HG03432 (cell line): ENCODE results near the gene IL18R1.

ENCODE experiments used
- ATAC-seq: cut with Tn5 transposase; IDR thresholded peaks from one replicate; pipeline ENCODE4 v1.9.1; 2021; ENCODE audit warnings: mild to moderate bottlenecking, moderate library complexity; ENCODE audit not compliant: unreplicated experiment

IL18R1 gene

DNA sequence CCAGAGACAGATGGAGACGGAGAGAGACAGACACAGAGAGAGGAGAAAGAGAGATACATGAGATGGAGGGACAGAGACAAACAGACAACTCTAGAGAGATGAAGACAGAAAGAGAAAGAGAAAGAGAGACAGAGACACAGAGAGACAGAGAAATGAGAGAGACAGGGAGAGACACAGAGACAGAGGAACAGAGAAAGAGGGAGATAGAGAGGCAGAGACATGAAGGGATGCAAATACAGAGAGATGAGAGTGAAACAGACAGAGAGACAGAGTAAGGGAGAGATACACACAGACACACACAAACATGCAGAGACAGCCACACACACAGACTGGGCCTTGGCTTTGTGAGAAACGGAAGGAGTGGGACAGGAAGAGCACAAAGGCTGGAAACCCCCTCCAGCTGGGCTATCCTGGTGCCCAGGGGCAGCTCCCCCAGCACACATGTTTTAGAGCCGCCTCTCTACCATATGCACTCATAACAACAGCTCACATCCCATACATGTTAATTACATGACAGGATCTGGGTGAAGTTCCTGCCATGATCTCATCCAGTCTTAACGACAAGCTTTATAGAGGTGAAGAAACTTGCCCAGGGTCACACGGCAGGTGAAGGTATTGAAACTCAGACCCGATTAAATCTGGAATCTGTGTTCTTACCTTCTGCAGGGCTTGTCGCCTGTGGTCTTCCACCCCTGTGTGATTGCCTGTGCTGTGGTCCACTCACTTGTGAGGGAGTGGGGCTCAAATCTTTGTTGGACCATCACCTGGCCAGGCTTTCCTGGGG is 32.4 kb downstream of the IL18R1 start:
- peak; percentile 75 for ATAC-seq

DNA sequence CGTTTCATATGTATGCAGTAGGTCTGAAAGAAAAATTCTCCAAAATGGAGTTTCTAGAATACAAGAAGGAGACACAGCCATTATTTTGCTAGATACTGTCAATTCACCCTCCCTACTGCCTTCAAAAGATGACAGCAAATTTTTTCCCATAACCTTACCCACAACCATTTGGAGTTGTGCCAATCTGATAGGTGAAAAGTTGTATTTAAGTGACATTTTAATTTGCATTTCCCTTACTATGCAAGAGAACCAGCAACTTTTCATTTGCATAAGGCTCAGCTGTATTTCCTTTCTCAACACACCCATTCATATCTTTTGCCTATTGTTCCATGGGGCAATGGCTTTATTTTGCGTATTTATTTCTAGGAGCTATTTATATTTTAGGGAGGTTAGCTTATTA is 36.0 kb downstream of the IL18R1 start:
- peak; percentile 37 for ATAC-seq

GRCh38 chr2:102392096-102392495 is 36.5 kb downstream of the IL18R1 start:
- no peak for ATAC-seq

DNA sequence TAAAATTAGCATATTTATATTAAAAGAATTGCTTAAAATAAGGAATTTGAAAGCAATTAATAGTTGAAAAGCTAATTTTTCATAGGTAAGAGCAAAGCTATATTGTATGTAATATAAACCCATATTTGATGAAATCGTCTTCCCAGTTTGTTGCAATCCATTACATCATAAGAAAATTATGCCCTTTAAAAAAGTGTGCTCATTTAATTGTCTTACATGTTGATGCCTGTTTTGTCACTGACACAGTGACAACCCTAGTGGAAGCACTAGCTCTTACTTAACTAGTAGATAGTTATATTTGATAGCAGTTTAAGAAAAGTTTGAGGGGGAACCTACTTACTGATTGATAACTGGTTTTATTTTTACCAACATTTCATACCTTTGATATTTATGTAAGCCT is 37.3 kb downstream of the IL18R1 start:
- ATAC-seq = no peak

DNA sequence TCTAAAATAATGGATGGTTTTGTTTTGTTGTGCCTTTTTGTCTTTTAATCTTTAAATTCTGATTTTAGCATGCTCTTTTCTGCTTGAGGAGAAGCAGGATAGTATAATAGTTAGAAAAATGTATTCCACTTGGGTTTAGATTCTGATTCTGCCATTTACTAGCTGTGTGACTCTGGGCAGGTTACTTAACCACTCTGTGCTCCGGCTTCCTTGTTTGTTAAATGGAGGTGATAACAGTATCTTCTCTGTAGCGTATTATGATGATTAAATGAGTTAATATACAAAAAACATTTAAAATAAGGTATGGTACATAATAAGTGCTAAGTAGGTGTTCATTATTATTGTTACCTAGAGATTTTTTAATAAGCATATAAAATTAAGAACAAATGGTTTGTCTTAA is 40.4 kb downstream of the IL18R1 start:
- ATAC-seq = no peak

DNA sequence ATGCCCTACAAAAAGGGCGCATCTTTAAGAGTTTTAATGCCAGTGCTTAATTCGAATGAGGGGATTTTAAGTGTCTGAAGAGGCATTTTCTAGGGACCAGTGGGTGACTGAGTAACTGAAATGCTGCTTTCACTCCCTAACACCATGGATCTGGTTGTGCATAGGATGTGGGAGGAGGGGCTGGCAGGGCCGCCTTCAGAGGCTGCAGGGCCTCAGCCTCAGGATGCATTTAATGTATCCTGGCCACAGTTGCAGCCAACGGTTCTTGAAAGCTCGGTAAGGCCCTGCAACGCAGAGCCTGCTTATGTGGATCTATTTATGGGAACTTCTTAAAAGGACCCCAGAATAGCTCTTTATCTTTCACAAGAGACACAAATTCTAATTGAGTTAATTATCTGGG is 41.6 kb downstream of the IL18R1 start:
- no peak for ATAC-seq

DNA sequence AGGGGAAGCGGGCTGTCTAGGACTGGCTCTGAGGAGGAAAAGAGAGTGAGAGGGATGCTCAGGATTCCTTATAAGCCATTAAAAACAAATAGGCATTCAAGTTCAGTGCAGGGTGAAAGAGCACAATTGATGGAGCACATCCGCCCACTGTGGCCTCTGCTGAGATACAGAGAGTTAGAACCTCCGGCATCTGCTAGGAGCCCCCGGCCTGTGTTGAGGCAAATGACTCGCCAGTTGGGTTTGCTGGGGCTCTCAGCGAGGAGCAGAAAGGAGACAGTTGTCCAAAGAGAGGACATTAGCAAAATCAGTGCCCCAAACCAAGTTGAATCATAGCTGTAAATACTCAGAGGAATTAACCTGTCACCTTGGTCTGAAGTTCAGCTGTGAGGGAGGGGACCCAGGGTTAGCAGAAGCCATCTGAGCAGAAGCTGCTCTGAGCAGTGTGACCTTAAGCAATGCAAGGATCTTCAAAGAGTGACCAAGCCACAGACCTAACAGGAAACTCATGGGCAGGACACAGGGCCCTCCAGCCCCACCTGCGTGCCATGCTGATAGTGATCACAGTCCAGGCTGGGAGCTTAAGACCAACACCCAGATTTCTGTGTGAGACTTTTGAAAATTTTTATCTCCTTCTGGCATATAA is 44.0 kb downstream of the IL18R1 start:
- ATAC-seq = no peak

- ATAC-seq = no peak
Measured at GRCh38 chr2:102401456-102401855, 45.9 kb downstream of the IL18R1 start.

GRCh38 chr2:102401865-102402264 is 46.3 kb downstream of the IL18R1 start:
- ATAC-seq = no peak

DNA sequence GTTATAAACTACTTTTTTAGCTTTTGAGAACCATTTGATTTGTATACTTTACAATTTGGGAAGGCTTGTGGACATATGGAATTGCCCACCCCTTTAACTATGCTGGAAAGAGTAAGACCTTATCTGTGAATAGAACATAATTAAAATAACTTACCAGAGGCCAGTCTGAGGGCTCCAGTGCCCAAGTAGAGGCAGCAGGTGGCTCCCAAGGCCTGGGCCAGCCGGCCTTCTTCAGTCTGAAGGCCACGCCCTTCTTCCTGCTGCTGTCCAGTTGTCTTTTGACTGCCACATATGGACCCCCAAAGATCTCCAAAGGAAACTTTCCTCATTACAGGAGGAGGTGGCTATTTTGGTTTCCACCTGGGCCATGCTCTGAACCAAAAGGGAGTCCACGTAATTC is 55.4 kb downstream of the IL18R1 start:
- ATAC-seq = no peak

DNA sequence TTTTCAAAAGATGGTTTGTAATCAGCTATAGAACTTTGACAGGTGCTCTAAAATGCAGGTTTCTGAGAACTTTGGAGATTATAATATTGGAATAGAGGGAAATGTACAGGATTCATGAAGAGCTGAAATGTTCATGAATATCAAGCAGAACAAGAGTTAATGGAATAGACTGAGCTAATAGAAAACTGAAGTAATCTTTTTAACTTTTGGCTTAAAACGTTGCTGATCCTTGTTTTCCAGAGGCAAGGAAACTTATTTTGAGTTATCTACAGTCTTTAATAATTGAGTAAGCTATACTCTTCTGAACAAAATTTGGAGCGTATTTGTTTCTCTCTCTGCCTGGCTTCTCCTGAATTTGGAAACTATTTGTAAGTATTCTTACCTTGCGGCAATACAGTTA is 56.6 kb downstream of the IL18R1 start:
- ATAC-seq = no peak

- ATAC-seq = peak; percentile 69
Measured at GRCh38 chr2:102417946-102418345, 62.4 kb downstream of the IL18R1 start.

GRCh38 chr2:102418421-102418961 is 62.9 kb downstream of the IL18R1 start:
- ATAC-seq = peak; percentile 92

DNA sequence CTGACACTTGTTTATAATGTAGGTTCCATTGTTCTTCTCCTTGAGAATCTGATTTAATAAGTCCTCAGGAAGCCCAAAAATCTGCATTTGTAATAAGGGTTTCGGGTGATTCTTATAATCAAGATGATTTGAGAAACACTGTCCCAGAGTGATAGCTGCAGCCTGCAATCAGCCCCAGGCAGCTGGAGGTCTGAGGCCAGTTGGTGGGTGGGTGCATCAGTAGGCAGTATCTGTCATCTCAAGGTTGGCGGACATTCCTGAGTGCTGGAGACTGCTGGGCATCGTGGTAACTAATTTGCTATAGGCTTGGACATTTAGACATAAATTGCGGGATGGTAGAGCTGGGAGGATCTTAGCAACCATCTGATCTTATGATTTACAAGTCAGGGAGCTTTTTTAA is 64.7 kb downstream of the IL18R1 start:
- ATAC-seq = no peak

DNA sequence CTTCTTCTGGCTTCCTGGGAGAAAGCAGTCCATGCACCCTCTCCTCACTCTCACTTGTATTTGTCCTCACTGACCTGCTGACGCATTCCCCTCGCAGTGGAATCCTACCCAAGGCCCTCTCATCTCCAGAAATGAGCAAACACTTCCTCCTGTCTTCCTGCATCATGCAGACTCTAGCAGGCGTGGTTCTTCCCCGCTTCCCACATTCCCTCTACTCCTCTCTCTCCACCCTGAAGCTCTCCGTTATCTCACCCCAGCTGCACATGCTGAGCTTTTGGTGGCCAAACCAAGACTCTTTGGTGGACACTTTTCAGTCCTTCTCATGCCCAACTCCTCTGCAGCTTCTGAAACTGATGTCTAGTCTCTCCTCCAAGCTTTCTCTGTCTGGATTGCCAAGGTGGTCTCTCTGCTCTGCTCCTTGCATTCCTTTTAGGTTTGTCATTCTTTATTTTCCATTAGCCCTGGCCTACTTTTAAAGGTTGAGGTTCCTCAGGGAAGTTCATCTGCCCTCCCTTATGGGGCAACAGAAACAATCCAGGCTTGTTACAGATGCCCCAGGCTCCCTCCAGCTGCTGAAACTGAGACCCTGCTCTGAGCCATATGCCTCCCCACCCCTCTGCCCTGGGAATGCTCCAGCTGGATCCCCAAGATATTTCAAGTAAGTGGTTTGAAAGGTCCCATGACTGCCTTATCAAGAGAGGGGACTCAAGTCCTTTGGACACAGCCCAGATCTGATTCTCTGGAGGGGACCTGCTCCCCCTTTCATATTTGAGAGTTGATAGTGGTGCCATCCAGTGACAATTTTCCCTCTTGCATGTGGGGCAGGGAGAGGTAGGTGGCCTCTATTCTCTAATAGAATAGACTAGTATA is 66.5 kb downstream of the IL18R1 start:
- ATAC-seq = no peak

DNA sequence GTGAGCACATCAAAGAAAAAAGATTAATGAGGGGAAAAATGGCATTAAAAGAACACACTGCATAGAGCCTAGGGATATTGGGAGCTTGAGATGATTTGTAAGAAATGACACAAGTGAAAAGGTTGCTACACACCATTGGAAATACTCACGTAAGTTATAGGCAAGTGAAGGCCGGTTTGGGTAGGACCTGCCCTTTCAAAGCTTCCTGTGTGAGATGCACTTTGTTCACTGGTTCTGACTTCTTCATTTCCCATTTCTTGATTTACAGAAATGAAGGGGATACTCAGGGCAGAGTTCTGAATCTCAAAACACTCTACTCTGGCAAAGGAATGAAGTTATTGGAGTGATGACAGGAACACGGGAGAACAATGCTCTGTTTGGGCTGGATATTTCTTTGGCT is 67.3 kb downstream of the IL18R1 start, which contains the start of gene IL18RAP:
Gene IL18RAP (plus strand): TSS at position 251 of the 400 bp plus-strand sequence. CDS start 118 bp downstream, at position 369.
- ATAC-seq = no peak

DNA sequence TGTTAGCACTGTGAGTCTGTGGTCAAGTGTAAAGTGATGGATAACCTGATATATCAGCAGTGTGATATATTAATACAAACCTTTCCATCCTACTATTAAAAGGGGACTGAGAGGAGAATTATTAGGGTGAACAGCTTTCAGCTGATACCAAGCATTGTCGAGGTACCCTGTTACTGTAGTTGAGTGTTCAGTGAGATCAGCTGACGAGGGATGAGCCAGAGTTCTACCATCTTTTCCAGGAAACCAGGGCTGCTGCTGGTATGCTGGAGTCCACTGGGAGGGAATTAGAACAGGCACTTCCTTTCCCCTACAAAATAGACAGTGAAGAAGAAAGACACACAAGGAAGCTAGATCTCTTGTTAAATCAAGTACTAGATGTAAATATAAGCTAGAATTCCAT is 67.8 kb downstream of the IL18R1 start:
- ATAC-seq = no peak

DNA sequence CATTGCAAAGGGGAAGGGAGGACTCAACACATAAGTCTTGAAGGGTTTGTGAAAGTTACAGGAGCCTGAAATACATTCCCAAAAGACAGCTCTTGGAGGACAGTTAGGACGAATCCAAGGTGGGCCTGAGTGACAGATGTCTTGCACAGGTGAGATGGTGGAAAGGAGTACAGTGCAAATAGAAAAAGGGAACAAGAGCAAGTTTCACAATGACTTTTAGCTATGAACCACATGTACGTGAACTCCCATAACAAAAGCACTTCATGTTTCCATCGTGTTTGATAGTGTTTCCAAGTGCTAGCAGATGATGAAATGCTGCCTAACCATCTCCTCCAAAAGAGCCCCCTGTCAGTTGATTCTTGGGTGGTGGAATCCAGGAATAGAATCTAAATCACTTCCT is 69.2 kb downstream of the IL18R1 start:
- peak; percentile 94 for ATAC-seq

GRCh38 chr2:102425441-102426132 is 70.0 kb downstream of the IL18R1 start:
- ATAC-seq = peak; percentile 40

DNA sequence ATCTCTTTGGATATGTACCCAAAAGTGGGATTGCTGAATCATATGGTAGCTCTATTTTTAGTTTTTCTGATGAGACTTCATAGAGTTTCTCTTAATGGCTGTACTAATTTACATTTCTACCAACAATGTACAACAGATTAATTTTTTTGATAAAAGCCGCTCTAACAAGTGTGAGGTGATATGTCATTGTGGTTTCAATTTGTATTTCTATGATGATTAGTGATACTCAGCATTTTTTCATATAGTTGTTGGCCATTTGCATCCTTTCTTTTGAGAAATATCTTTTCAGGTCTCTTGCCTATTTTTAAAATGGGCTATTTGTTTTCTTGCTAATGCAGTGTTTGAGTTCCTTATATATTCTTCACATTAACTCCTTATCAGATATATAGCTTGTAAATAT is 71.7 kb downstream of the IL18R1 start:
- no peak for ATAC-seq

- ATAC-seq = no peak
Measured at GRCh38 chr2:102428573-102428972, 73.0 kb downstream of the IL18R1 start.
